ENCODE measurements around the gene PCSK9. TPM values are rescaled to one million over a fixed set of nuclear protein-coding genes. Genes with fewer than 3 reads are reported as not detected.
A peak's percentile ranks its signal among the peaks of the same experiment; 100 is the strongest.

Gene PCSK9
- total and polyA plus RNA-seq, 7 donors: under 0.01 to 0.03 TPM; not detected in 5

- ATAC-seq (no peak), DNase-seq (no peak)
- Histone ChIP-seq H3K4me1 (no peaks in the 10 kb centered on the region), H3K27ac (no peak overlapping the region), H3K36me3 (ENCODE audit: insufficient read depth in 1 of 2, low read depth in 1 of 2) (no peaks in the 10 kb centered on the region), H3K9me3 (no peaks in the 10 kb centered on the region), H3K27me3 (ENCODE audit: insufficient read depth in 3 of 3, low read length in 2 of 3) (no peaks in the 10 kb centered on the region), H3K4me3 (no peak overlapping the region)
- 86 to 93% (median 92%) methylated on average over 7 of the region's 7 CpGs for WGBS, 3 donors
- no peak for TF ChIP-seq CTCF (IDR thresholded peaks at IDR 0.05)
- intact Hi-C loops (cut with DNase I): no loop called here
These were observed 28.5 kb upstream of the PCSK9 start for GRCh38 chr1:55010887-55011217.

- no peak overlapping the region for H3K27ac ChIP-seq
- no peaks in the 10 kb centered on the region for H3K27me3 ChIP-seq (ENCODE audit: insufficient read depth in 3 of 3, low read length in 2 of 3)
- no peak for TF ChIP-seq CTCF (IDR thresholded peaks at IDR 0.05)
- WGBS, 3 donors: 15 to 43% (median 17%) methylated on average over 1 of the region's 1 CpG
- no peaks in the 10 kb centered on the region for H3K9me3 ChIP-seq
- H3K36me3 ChIP-seq (ENCODE audit: insufficient read depth in 1 of 2, low read depth in 1 of 2): no peaks in the 10 kb centered on the region
- no peaks in the 10 kb centered on the region for H3K4me1 ChIP-seq
- intact Hi-C loops (cut with DNase I): no loop called here
- DNase-seq (no peak), ATAC-seq (peak in 2 of 4 donors; percentile 42 to 53)
- H3K4me3 ChIP-seq: no peak overlapping the region
These were observed 26.7 kb upstream of the PCSK9 start for GRCh38 chr1:55012661-55013060.

- H3K9me3 ChIP-seq: no peaks in the 10 kb centered on the region
- peaks cover 0 to 5% (median 0%) of the 10 kb centered on the region in 3 donors for H3K27me3 ChIP-seq (ENCODE audit: insufficient read depth in 3 of 3, low read length in 2 of 3)
- DNase-seq (no peak), ATAC-seq (peak in 2 of 4 donors; percentile 43 to 63)
- no peak overlapping the region for H3K27ac ChIP-seq
- TF ChIP-seq CTCF (IDR thresholded peaks at IDR 0.05): no peak
- intact Hi-C loops (cut with DNase I): no loop called here
- 59 to 65% (median 64%) methylated on average over 5 of the region's 5 CpGs for WGBS, 3 donors
- H3K4me1 ChIP-seq: no peaks in the 10 kb centered on the region
- no peak overlapping the region for H3K4me3 ChIP-seq
- H3K36me3 ChIP-seq (ENCODE audit: insufficient read depth in 1 of 2, low read depth in 1 of 2): no peaks in the 10 kb centered on the region
These were observed 24.2 kb upstream of the PCSK9 start for GRCh38 chr1:55015123-55015522.

GRCh38 chr1:55015731-55016620, 23.4 kb upstream of the PCSK9 start:
- DNase-seq (no peak), ATAC-seq (no peak)
- peaks cover 0 to 5% (median 0%) of the 10 kb centered on the region in 3 donors for H3K27me3 ChIP-seq (ENCODE audit: insufficient read depth in 3 of 3, low read length in 2 of 3)
- no peak overlapping the region for H3K4me3 ChIP-seq
- WGBS, 3 donors: 71 to 75% (median 72%) methylated on average over 12 of the region's 12 CpGs
- H3K9me3 ChIP-seq: no peaks in the 10 kb centered on the region
- no peaks in the 10 kb centered on the region for H3K36me3 ChIP-seq (ENCODE audit: insufficient read depth in 1 of 2, low read depth in 1 of 2)
- intact Hi-C loops (cut with DNase I): no loop called here
- H3K27ac ChIP-seq: no peak overlapping the region
- no peaks in the 10 kb centered on the region for H3K4me1 ChIP-seq
- no peak for TF ChIP-seq CTCF (IDR thresholded peaks at IDR 0.05)
